Liver (tissue), 3 donors: ENCODE data around the gene DESI1.

Experiments
- ATF3 ChIP-seq: IDR thresholded peaks from 2 replicates; pipeline ENCODE4 v1.6.1; 2016; ENCODE audit warnings: antibody characterized with exemption
- CTCF ChIP-seq: fragments of 150-350 bp; IDR thresholded peaks from 2 replicates; pipeline ENCODE4 v1.5.1; 2017; ENCODE audit warnings: improper control_type of control experiment, low read depth, low read length; ENCODE audit not compliant: missing input control
- EGR1 ChIP-seq, 2 donors: IDR thresholded peaks; 2 replicates each; pipeline ENCODE4 v1.6.1; 2016 to 2018; ENCODE audit warnings: antibody characterized with exemption in 2 of 2, low read depth in 2 of 2
- GABPA ChIP-seq, 2 donors: IDR thresholded peaks in 1 of 2; conservative IDR thresholded peaks in 1 of 2; 2 replicates each; pipeline ENCODE4 v1.6.1; 2016; ENCODE audit warnings: antibody characterized with exemption in 2 of 2, mild to moderate bottlenecking in 1 of 2, moderate library complexity in 1 of 2
- HNF4A ChIP-seq, 2 donors: conservative IDR thresholded peaks; 2 replicates each; pipeline ENCODE4 v1.6.1; 2016; ENCODE audit warnings: antibody characterized with exemption in 2 of 2, mild to moderate bottlenecking in 2 of 2
- JUND ChIP-seq, 2 donors: IDR thresholded peaks; 2 replicates each; pipeline ENCODE4 v1.6.1; 2016; ENCODE audit warnings: antibody characterized with exemption in 2 of 2
- RAD21 ChIP-seq, 2 donors: IDR thresholded peaks; 2 replicates each; pipeline ENCODE4 v1.6.1; 2016; ENCODE audit warnings: antibody characterized with exemption in 2 of 2, mild to moderate bottlenecking in 2 of 2
- REST ChIP-seq: IDR thresholded peaks from 2 replicates; pipeline ENCODE4 v1.6.1; 2016; ENCODE audit warnings: antibody characterized with exemption, mild to moderate bottlenecking
- RXRA ChIP-seq, 2 donors: IDR thresholded peaks; 2 replicates each; pipeline ENCODE4 v1.6.1; 2017 to 2018; ENCODE audit warnings: antibody characterized with exemption in 2 of 2, mild to moderate bottlenecking in 1 of 2
- SP1 ChIP-seq: IDR thresholded peaks from 2 replicates; pipeline ENCODE4 v1.6.1; 2018; ENCODE audit warnings: antibody characterized with exemption, mild to moderate bottlenecking
- TAF1 ChIP-seq: conservative IDR thresholded peaks from 2 replicates; pipeline ENCODE4 v1.6.1; 2016; ENCODE audit warnings: antibody characterized with exemption, mild to moderate bottlenecking
- YY1 ChIP-seq: IDR thresholded peaks from 2 replicates; pipeline ENCODE4 v1.6.1; 2016; ENCODE audit warnings: antibody characterized with exemption, mild to moderate bottlenecking
- ZBTB33 ChIP-seq: IDR thresholded peaks from 2 replicates; pipeline ENCODE4 v1.6.1; 2016; ENCODE audit warnings: antibody characterized with exemption
- TF ChIP-seq, protein P1 (sequence below): IDR thresholded peaks from 2 replicates; pipeline ENCODE4 v1.6.1; 2016; ENCODE audit warnings: antibody characterized with exemption
- donor health status: healthy.
- donor health status: healthy.

DNA sequence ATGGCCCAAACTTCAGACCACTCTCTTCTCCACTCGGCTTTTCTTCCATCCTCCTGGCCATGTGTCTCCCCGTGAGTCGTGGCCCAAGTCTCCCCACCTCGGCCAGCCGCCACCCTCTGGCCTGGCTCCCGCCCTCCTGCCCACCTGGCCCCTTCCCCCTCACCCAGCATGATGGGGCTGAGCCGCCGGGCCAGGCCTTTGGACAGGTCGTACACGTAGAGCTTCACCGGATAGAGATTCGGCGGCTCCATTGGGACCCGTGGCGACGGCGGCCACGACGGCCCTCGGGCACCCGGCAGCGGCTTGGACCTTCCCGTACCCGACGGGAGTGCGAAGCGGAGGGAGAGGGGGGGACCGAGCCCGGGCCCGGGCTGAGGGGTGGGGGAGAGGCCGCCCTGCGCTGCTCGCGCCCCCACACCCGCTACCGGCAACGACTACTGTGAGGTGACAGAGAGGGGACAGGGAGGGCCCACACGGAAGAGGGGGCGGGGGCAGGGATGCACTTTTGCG is at the start of gene DESI1:
- TF ChIP-seq CTCF (no peak), HNF4A (conservative IDR thresholded peaks at IDR 0.05) (no peak), REST (peak; percentile 87), JUND (IDR thresholded peaks at IDR 0.05) (no peak), TAF1 (peak; percentile 89), EGR1 (IDR thresholded peaks at IDR 0.05; ENCODE audit: low read depth in 2 of 2) (peak in 1 of 2 donors; percentile 69), RAD21 (IDR thresholded peaks at IDR 0.05) (no peak), SP1 (no peak), YY1 (no peak), RXRA (IDR thresholded peaks at IDR 0.05) (peak in 1 of 2 donors; percentile 41), GABPA (IDR thresholded peaks at IDR 0.05 in 1 of 2, conservative IDR thresholded peaks at IDR 0.05 in 1 of 2) (no peak), ZBTB33 (no peak), ATF3 (no peak)
- TF ChIP-seq, protein P1, sequence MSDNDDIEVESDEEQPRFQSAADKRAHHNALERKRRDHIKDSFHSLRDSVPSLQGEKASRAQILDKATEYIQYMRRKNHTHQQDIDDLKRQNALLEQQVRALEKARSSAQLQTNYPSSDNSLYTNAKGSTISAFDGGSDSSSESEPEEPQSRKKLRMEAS = no peak
